Measurements from ENCODE around the gene ZNF639. TPM values are rescaled to one million over a fixed set of nuclear protein-coding genes. Genes with fewer than 3 reads are reported as not detected.

The ZNF639 gene, protein sequence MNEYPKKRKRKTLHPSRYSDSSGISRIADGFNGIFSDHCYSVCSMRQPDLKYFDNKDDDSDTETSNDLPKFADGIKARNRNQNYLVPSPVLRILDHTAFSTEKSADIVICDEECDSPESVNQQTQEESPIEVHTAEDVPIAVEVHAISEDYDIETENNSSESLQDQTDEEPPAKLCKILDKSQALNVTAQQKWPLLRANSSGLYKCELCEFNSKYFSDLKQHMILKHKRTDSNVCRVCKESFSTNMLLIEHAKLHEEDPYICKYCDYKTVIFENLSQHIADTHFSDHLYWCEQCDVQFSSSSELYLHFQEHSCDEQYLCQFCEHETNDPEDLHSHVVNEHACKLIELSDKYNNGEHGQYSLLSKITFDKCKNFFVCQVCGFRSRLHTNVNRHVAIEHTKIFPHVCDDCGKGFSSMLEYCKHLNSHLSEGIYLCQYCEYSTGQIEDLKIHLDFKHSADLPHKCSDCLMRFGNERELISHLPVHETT
- total RNA-seq: 24.3 and 37.5 TPM in 2 replicates

DNA sequence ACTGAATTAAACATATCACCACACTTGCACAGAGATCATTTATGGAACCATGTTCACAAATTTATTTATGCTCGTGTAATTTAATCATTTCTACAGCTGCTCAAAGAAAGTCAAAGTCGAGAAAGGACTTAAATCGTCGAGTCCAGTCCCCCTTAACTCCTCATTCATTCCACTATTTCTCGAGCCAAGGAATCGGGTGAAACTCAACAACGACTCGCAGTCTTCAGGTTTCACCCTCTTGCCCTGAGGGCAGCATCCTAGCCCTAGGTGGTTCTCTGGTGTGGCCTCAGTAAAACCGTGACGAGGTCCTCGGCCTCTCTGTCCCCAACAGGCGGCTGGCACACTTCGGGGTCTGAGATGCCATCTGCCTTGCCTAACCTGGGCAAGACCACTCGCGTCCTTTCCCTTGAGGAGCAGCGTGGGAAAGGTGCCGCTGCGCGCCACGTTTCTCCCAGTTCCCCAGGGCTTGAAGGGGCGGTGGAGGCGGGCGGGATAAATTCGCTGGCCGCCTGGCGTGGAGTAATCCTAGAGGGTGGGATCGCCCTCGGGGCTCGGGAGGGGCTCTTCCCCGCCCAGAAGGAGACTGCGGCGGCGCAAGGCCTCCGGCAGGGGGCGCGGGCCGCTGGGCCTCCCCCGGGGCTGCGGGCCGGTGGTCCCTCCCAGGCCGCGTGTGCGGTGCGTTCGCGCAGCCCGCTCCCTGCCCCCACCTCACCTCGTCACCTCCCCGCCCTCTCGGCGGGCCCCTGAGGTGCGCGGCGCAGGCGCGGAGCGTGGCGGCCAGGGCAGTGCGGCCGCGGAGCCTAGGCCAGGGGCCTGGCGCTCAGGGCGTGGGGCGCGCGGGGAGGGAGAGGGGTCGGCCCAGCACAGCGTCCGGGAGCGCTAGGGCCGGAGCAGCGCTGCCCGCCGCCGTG is at the start of gene ZNF639:
Gene ZNF639, plus strand, starts transcription at position 746 of the 911 bp plus-strand sequence. CDS start 5,263 bp downstream, outside the sequence.

DNA sequence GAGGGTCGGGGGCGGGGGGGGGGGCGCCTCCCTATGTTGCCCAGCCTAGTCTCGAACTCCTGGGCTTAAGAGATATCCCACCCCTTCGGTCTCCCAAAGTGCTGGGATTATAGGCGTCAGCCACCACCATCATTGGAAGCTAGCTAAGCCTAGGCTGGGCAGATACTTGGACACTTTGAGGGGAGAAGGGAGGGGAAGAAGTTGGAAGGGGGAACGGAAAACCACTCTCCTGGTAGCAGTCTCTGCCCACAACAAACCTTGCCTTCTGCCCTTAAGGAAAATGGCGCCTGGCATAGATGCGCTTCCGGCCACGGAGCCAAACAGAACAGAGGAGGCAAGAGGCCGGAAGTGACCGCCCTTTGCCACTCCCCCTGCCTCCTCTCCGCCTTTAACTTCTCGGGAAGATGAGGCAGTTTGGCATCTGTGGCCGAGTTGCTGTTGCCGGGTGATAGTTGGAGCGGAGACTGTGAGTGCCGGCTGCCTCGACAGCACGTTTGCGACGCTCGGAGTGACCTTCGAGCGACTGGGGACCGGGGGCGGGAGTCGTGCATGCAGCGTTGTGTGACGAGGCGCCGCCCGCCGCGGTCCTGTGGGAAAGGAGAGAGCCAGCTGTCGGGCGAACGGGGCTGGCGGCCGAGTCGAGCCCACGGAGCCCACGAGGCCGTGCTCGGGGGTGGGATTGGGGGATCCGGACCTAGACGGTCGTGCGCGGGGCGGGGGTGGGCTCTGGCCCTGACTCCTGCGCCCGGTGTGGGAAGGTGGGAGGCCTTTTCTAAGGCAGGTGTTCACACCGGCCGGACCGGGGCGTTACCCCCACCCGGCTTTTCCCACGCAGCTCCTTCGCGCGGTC is 24.7 kb downstream of the ZNF639 start, which contains the start of gene MFN1:
Gene MFN1, plus strand, starts transcription at position 365 of the 850 bp plus-strand sequence. CDS start 1,143 bp downstream, outside the sequence.

Other genes with a start within 250 kb of the ZNF639 start
- gene PIK3CA, start 174.7 kb upstream of the ZNF639 start, total RNA-seq: 21.7 and 25.2 TPM in 2 replicates
- 1.8 TPM in 2 replicates for gene KCNMB3, start 71.9 kb upstream of the ZNF639 start, total RNA-seq
- 47.8 and 56.9 TPM in 2 replicates for gene MFN1, start 24.7 kb downstream of the ZNF639 start, total RNA-seq
- gene GNB4, start 128.4 kb downstream of the ZNF639 start, total RNA-seq: 55.5 and 83.7 TPM in 2 replicates
- 35.6 and 49.7 TPM in 2 replicates for gene ACTL6A, start 239.9 kb downstream of the ZNF639 start, total RNA-seq

All from subcutaneous preadipocyte (primary cell).